ENCODE data around the gene PABPN1L.

Gene PABPN1L

GRCh38 chr16:88844419-88845036 is 21.9 kb downstream of the PABPN1L start:
- DNase-seq = peak; percentile 87

- no peak for DNase-seq
Measured at GRCh38 chr16:88843256-88843655, 23.2 kb downstream of the PABPN1L start.

GRCh38 chr16:88842806-88843205 is 23.7 kb downstream of the PABPN1L start:
- DNase-seq = no peak

- no peak for DNase-seq
Measured at GRCh38 chr16:88842308-88842756, 24.1 kb downstream of the PABPN1L start.

GRCh38 chr16:88841521-88842307 is 24.7 kb downstream of the PABPN1L start:
- no peak for DNase-seq

- no peak for DNase-seq
Measured at GRCh38 chr16:88840600-88841215, 25.8 kb downstream of the PABPN1L start.

- DNase-seq = no peak
Measured at GRCh38 chr16:88839745-88840599, 26.5 kb downstream of the PABPN1L start.

- no peak for DNase-seq
Measured at GRCh38 chr16:88839026-88839529, 27.4 kb downstream of the PABPN1L start.

GRCh38 chr16:88838566-88838965 is 27.9 kb downstream of the PABPN1L start:
- DNase-seq = no peak

- no peak for DNase-seq
Measured at GRCh38 chr16:88837806-88838205, 28.7 kb downstream of the PABPN1L start.

- DNase-seq = no peak
Measured at GRCh38 chr16:88836791-88837190, 29.7 kb downstream of the PABPN1L start.

GRCh38 chr16:88835818-88836217 is 30.6 kb downstream of the PABPN1L start:
- DNase-seq = no peak

- DNase-seq = no peak
Measured at GRCh38 chr16:88835383-88835782, 31.1 kb downstream of the PABPN1L start.

- DNase-seq = no peak
Measured at GRCh38 chr16:88834670-88835069, 31.8 kb downstream of the PABPN1L start.

GRCh38 chr16:88833086-88833485 is 33.4 kb downstream of the PABPN1L start:
- DNase-seq = no peak

- peak; percentile 68 for DNase-seq
Measured at GRCh38 chr16:88831838-88832237, 34.6 kb downstream of the PABPN1L start.

GRCh38 chr16:88830783-88831182 is 35.7 kb downstream of the PABPN1L start:
- no peak for DNase-seq

- no peak for DNase-seq
Measured at GRCh38 chr16:88830258-88830657, 36.2 kb downstream of the PABPN1L start.

GRCh38 chr16:88828711-88829110 is 37.7 kb downstream of the PABPN1L start:
- no peak for DNase-seq

- no peak for DNase-seq
Measured at GRCh38 chr16:88827727-88828126, 38.7 kb downstream of the PABPN1L start.

- no peak for DNase-seq
Measured at GRCh38 chr16:88826070-88826840, 40.2 kb downstream of the PABPN1L start.

GRCh38 chr16:88825146-88825545 is 41.3 kb downstream of the PABPN1L start:
- no peak for DNase-seq

All from 8988T (cell line).